GM18951 (cell line): ENCODE measurements around the gene SLC2A9.

Source experiments
- POLR2A ChIP-seq: IDR thresholded peaks from 4 replicates; pipeline ENCODE4 v1.6.1; 2011; ENCODE audit warnings: mild to moderate bottlenecking; ENCODE audit not compliant: insufficient read length, insufficient read depth; ENCODE audit errors: extremely low read depth
- in situ Hi-C: fragments of 300-500 bp; cut with MboI; formaldehyde crosslinking; loops from one replicate; pipeline ENCODE4 v1.12.0; 2022; ENCODE audit warnings: low sequenced_read_pairs, mixed read lengths, inconsistent platforms; ENCODE audit not compliant: unreplicated experiment

SLC2A9 gene

DNA sequence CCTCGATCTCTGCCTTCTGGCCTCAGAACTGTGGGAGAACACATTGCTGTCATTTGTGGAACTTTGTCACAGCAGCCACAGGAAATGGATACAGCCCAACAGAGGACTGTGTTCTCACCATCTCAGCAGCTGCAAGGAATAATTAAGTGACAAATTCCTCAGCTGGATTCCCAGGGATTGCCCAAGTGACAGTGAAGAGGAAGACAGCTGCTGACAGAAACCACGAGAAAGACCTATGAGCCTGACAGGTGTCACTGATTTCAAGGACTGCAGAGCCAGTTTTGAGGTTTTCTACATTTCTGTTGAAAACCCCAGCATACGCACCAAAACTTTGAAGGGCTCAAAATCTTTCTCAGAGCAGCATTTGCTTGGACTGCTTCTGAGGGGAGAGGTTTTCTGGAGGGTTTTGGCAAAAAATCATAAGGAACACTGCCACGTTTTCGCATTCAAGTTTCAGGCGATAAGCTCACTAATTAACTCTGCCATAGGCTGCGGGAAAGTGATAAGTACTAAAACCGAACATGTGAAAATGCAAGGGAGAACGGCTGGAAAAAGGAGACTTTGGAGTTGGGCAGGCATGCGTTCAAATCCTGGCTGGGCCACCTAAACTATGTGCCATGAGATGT lies 151.0 kb downstream of the SLC2A9 start:
- TF ChIP-seq POLR2A, result no peak
- in situ Hi-C loops, result no loop called here

DNA sequence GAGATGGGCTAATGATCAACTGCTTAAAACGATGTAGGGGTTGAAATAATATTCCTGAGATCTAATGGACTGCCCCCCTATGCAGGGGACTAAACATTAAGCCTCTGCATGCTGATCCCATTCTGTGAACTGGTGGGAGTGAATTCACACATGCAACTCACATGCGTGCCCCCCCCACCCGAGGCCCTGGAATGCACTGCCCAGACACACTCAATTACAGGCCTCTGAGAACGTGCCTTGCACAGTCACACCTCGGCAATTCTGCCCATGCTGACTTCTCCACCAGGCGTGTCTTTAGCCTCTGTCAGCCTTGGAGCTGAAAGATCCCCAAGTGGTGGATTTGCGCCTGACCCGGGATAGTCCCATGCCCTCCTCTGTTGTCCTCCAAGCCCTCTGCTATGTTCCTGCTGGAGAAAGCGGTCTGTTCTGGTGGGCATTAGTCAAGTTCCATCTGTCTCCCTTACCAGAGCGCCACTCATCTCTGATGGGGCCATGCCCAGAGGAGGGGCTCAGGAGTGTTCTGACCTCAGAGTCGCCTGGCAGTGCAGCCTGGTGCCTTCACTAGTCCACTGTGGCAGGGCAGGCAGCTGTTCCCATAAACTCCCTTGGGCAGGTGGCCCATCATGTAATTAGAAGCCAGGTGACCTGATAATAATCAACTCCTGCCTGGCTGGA lies 153.4 kb downstream of the SLC2A9 start:
- in situ Hi-C loops, result no loop called here
- TF ChIP-seq POLR2A, result no peak

DNA sequence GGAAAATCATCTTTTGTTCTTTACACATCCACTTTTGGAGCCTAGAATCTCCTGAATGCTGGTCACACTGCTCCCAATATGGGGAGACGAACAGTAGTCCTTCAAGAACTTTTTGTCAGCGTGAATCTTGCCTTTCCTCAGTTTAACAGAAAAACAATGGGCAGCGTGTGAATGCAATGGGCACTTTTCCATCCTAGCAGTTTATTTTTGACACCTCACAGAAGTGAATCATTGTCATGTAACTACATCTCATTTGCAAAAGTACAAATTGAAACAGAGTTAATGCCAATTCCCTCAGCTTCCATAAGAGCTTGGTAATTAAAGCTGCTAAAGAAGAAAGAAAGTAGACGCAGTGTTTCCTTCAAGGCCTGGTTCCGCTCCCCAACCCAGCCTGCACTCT lies 154.4 kb downstream of the SLC2A9 start:
- in situ Hi-C loops, result no loop called here

DNA sequence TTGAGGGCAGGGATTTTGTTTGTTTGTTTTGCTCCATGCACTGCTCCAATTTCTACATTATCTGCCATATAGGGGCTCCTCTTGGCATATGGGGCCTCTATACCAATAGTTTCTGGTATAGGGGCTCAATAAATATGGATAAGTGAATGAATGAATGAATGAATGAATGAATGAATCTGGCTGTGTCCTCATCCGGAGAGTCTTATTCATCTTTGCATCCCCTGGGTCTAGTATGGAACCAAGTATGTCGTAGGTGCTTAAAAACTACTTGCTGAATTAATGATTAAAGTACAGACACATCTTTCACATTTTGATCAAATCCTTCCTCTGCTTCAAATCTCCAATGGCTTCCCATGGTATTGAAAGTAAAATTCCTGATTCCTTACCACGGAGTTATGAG lies 159.7 kb downstream of the SLC2A9 start:
- in situ Hi-C loops, result no loop called here
- TF ChIP-seq POLR2A, result no peak

More for the DNA sequence above, 154.4 kb downstream of the SLC2A9 start:
- no peak for TF ChIP-seq POLR2A

DNA sequence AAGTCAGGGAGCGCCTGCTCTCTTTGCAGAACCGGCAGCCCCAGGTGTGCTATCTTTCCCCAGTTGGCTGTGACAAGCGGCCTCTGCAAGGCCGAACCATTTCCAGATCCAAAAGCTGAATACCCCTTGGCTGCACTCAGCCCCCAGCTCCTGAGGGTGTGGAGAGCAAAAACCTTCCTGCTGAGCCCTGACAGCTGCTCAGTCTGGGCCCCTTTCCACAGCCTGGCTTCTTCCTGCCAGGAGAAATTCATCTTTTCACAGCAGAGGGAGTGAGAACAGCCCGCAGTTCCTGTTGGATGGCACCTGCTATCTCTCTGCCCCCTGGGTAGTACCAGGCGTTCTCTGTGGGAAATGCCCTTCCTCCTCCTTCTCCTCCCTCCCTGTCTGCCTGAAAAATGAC lies 161.5 kb downstream of the SLC2A9 start:
- in situ Hi-C loops, result no loop called here
- TF ChIP-seq POLR2A, result no peak

GRCh38 chr4:9849538-9849920 lies 171.8 kb downstream of the SLC2A9 start:
- in situ Hi-C loops, result no loop called here
- no peak for TF ChIP-seq POLR2A

DNA sequence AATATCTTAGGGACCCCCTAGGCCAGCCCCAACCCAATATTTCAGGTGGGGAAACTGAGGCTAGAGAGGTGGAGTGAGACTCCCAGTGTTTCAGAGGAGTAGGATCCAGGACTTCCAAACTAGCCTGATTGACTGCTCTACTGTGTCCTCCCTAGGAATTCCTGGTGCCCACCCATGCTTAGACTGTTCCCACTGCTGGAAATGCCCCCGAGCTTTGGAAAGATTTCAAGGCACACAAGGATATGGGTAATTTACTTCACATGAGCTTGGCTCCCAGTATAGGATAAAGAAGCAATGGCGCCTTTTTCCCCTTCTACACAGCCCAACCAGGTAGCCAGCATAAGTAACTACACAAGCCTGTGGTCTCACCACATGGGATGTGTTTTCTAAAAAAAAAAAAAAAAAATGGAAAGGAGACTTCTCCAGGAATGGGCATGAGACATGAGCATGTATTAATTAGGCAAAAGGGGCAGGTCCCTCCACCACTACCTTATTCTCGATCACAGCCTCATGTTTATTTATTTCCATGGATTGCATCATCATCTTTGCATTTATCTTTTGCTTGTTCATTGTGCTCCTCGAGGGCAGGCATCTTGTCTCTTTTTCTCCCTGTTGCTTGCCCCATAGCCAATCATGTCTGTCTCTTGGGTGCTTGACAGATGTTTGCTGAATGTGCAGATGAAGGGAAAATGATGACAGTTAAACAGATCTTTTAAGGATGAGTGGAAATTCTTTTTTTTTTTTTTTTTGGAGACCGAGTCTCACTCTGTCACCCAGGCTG lies 173.1 kb downstream of the SLC2A9 start:
- in situ Hi-C loops, result no loop called here
- no peak for TF ChIP-seq POLR2A

GRCh38 chr4:9845791-9846493 lies 175.4 kb downstream of the SLC2A9 start:
- TF ChIP-seq POLR2A, result no peak
- in situ Hi-C loops, result no loop called here

DNA sequence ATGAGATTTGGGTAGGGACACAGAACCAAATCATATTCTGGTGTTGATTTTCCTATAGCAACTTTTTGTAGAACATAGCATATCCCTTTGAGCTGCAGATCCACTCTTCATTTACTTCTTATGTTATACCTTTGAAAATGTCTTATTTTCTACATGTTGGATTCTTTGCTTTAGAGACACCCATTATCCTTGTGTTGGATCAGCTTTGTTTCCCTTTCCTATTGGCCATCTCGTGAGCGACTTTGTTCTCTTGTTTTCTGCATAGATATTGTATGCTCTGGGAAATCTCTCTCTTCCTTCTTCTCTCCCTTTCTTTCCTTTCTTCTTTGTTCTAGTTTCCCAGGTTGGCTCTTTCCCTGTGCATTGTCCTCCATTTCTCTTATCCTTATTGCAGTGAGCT lies 180.2 kb downstream of the SLC2A9 start:
- no peak for TF ChIP-seq POLR2A
- in situ Hi-C loops, result no loop called here

DNA sequence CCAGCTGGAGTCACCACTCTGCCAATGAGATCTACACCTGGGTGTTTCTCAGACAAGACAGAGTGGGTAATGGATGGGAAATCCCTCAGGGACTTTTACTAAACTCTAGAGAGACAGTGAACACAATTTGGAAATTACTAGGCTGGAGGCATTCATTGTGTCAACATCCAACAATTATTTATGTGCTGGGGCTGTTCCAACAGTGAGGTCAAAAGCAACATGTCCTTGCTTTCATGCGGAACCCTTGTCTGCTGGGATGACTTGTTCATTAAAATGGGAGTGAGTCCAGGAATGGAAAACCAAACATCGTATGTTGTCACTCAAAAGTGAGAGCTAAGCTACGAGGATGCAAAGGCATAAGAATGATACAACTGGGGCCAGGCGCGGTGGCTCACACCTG lies 185.9 kb downstream of the SLC2A9 start:
- in situ Hi-C loops, result no loop called here
- no peak for TF ChIP-seq POLR2A

DNA sequence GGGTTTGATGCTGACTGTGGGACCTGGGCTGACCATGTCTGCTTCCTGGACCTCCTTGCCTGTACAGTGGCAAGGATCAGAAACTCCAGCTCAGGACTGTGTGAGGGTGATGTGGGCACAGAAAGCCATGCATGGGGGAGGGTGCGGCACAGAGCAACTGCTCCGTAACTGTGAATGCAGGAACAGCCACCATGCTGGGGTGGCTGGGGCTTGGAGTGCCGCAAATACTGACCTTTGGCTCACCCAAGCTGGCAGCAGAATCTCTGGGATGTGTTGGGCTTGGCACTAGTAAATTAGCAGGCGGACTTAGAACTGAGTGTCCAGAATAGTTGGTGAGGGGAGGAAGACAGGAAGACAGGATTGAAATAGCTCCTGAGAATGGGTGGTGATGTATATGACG lies 187.9 kb downstream of the SLC2A9 start:
- in situ Hi-C loops, result no loop called here
- no peak for TF ChIP-seq POLR2A

- in situ Hi-C loops, result no loop called here
- TF ChIP-seq POLR2A, result no peak
These were observed 188.7 kb downstream of the SLC2A9 start for GRCh38 chr4:9832640-9833039.

DNA sequence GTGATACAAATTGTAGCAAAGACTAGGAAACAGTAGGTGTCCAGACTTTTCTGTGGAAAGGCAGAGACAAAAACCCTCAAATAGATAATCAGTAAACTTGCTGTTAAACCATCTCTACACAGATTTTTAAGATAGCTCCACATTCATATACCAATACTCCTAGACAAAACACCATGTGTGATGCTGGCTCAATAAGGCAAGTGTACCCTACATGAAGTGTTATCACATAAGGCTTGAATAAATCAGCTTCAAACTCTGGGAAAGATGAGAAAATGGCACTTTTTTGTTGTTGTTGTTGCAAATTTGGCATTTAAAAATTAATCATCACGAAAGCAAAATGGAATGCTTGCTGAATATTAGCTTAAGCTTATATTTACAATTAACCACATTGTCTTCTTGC lies 194.7 kb downstream of the SLC2A9 start:
- in situ Hi-C loops, result no loop called here

GRCh38 chr4:9825049-9825448 lies 196.2 kb downstream of the SLC2A9 start:
- TF ChIP-seq POLR2A, result no peak
- in situ Hi-C loops, result no loop called here

More for the DNA sequence above, 194.7 kb downstream of the SLC2A9 start:
- TF ChIP-seq POLR2A, result no peak

GRCh38 chr4:9820343-9820742 lies 201.0 kb downstream of the SLC2A9 start:
- in situ Hi-C loops, result no loop called here

More at GRCh38 chr4:9820343-9820742, 201.0 kb downstream of the SLC2A9 start:
- no peak for TF ChIP-seq POLR2A
